ENCODE measurements around the gene HEPACAM. TPM values are rescaled to one million over a fixed set of nuclear protein-coding genes. Genes with fewer than 3 reads are reported as not detected.

The HEPACAM gene
- total RNA-seq, 8 experiments from 2014 or later: 0.05 to 14.0 (median 0.12) TPM; not detected in 2

DNA sequence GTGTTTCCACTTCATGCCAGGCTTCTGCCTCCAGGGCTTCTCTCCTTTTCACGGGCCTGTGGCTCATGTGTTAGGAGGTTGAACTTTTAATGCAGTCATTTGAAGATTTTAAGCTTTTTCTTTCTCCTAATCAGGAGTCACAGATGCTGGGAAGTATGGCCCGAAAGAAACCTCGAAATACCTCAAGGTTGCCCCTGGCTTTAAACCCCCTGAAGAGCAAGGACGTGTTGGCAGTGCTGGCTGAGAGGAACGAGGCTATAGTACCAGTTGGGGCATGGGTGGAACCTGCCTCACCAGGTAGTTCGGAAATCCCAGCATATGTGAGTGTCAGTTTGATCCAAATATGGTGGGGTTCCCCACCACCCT, 18.7 kb upstream of the HEPACAM start:
- Histone ChIP-seq H3K27ac (peak overlapping the region; percentile 1 to 88), H3K4me3 (peak overlapping the region; percentile 44 to 84 (median 64)), H3K4me1 (replicated peaks in 1 of 2) (peaks cover 8 to 9% of the 10 kb centered on the region in 2 donors)
- ATAC-seq (replicated peaks in 6 of 8): no peak
- in situ Hi-C loops (cut with MboI; ENCODE audit: low pct_unique_long_range_greater_than_20kb in 2 of 9, low sequenced_read_pairs in 9 of 9, unreplicated experiment in 9 of 9): loop anchor here in 2 of 9 experiments (25.0 kb wide), 3 partner anchors 183 to 458 kb away; no protein-coding TSS in a partner anchor
- WGBS, 10 experiments: 0 to 40% (median 15%) methylated on average over 1 to 5 of the region's 6 CpGs; no CpG with 5 or more reads in 1 of the 10 experiments

DNA sequence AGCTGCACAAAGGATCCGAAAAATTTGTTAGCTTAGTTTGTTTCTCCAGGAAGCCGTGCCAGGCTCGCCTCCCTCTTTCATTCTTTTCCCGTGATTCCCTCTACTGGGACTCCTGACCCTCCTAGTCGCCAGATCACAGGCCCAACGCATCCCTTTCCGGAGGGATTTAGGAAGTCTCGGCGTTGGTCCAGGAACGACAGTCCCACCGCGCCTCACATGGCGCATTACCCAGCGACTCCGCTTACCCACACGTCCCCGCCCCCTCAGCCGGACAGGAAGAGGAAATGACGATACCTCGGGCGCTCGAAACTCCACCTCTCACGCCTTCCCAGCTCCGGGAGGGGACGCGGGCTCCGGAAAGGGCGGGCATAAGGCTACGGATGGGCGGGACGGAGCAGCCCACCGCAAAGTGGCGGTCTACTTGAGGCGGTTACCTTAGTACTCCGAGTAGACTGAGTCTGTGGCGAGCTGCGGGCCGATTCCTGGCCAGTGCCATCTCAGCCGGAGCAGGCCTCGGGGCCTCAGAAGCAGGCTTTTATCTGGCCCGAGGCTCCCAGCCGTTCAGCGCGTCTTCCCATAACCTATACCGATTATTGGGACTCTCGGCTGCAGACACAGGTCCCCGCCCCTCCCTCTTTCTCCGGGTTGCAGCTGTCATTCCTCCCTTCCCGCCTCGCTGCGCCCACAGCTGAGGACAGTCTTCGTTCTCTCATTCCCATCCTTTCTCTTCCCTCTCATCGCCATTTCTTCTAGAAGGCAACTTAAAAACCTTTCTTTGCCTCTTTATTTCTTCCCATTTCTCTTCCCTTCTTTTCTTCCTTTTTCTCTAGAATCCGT, 18.1 kb upstream of the HEPACAM start, which contains the start of gene CCDC15:
CCDC15 (plus strand) TSS at position 450 of the 837 bp plus-strand sequence. CDS start 531 bp downstream, outside the sequence.
- Histone ChIP-seq H3K27ac (peak within 1 kb of the TSS; percentile 80 to 88), H3K4me1 (replicated peaks in 1 of 2) (peaks cover 8 to 9% of the 10 kb centered on the region in 2 donors), H3K4me3 (peak within 1 kb of the TSS; percentile 44 to 84 (median 64))
- 0 to 4% (median 2%) methylated on average over 4 to 15 of the region's 54 CpGs for WGBS, 10 experiments
- peak; percentile 97 to 99 (median 98) for ATAC-seq (replicated peaks in 6 of 8)
- in situ Hi-C loops (cut with MboI; ENCODE audit: low pct_unique_long_range_greater_than_20kb in 2 of 9, low sequenced_read_pairs in 9 of 9, unreplicated experiment in 9 of 9): loop anchor here in 2 of 9 experiments (25.0 kb wide), 3 partner anchors 183 to 458 kb away; no protein-coding TSS in a partner anchor

DNA sequence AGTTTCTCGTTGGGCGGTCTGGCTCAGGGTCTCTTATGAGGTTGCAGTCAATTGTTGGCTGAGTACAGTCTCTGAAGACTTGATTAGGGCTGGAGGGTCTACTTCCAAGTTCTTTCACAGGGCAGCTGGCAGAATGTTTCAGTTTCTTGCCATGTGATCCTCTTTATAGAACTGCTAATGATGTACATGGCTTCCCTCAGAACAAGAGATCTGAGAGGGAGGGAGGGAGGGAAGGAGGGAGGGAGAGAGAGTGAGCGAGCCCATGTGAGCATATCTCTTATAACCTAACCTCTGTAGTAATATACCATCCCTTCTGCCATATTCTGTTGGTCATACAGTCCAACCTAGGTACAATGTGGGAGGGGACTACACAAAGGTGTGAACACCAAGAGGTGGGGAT, 15.5 kb upstream of the HEPACAM start:
- in situ Hi-C loops (cut with MboI; ENCODE audit: low pct_unique_long_range_greater_than_20kb in 2 of 9, low sequenced_read_pairs in 9 of 9, unreplicated experiment in 9 of 9): loop anchor here in 2 of 9 experiments (25.0 kb wide), 3 partner anchors 186 to 461 kb away; no protein-coding TSS in a partner anchor
- Histone ChIP-seq H3K27ac (no peak overlapping the region), H3K4me3 (no peak overlapping the region), H3K4me1 (replicated peaks in 1 of 2) (peaks cover 8 to 9% of the 10 kb centered on the region in 2 donors)
- WGBS, 10 experiments: 0 to 100% (median 57%) methylated on average over 1 to 2 of the region's 3 CpGs; no CpG with 5 or more reads in 3 of the 10 experiments
- no peak for ATAC-seq (replicated peaks in 6 of 8)

DNA sequence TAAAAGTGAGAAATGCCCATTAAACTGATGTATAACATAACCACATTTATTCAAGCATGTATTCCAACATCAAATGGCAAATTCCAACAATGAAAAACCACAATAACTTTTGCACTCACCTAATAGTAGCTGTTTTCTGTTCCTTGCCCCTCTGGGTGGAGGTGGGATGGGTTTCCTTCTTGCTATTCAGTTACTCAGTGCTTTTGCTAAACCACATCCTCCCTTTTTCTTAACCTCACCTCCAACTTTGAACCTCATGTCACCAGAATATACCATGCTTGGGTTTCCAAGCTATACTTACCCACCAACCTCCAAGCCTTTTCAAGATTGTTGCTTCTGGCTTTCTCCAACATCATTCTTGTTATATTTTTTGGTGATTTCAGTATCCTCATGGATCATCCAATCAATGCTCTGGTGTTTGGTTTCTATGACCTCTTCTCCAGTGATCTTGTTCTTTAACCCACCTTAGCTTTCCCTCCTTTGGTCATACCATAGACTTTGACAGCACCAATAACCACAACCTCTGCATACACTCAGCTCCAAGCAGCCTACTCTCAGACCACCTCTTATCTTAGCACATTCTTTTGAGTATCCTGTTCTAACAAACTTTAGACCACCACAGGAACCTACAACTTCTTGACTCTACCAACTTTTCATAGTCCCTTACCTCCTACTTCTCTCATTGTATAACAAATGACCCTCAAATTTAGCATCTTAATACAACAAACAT, 14.9 kb upstream of the HEPACAM start:
- Histone ChIP-seq H3K27ac (no peak overlapping the region), H3K4me1 (replicated peaks in 1 of 2) (peaks cover 8 to 9% of the 10 kb centered on the region in 2 donors), H3K4me3 (no peak overlapping the region)
- ATAC-seq (replicated peaks in 6 of 8): no peak
- in situ Hi-C loops (cut with MboI; ENCODE audit: low pct_unique_long_range_greater_than_20kb in 2 of 9, low sequenced_read_pairs in 9 of 9, unreplicated experiment in 9 of 9): loop anchor here in 2 of 9 experiments (25.0 kb wide), 3 partner anchors 187 to 462 kb away; no protein-coding TSS in a partner anchor

DNA sequence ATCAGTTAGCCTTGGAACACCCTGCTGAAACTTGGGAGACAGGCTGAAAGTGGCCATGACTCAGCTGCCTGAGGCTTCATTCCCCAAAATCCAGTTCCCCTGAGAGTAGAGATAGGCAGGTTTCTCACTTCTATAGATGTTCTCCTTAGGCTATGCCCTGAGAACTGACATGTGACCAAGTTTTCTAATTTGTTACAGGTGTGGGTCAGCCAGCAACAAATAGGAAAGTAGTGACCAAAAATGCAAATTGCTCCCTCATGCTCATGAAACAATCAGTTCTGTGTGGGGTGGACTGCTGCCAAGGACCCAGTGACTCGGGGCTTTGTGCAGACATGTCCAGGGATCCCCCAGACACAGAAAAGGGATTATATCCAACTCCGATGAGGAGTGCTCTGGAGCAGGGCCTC, 10.9 kb upstream of the HEPACAM start:
- peak in 2 of 8 experiments; percentile 76 to 77 for ATAC-seq (replicated peaks in 6 of 8)
- in situ Hi-C loops (cut with MboI; ENCODE audit: low pct_unique_long_range_greater_than_20kb in 2 of 9, low sequenced_read_pairs in 9 of 9, unreplicated experiment in 9 of 9): no loop called here

DNA sequence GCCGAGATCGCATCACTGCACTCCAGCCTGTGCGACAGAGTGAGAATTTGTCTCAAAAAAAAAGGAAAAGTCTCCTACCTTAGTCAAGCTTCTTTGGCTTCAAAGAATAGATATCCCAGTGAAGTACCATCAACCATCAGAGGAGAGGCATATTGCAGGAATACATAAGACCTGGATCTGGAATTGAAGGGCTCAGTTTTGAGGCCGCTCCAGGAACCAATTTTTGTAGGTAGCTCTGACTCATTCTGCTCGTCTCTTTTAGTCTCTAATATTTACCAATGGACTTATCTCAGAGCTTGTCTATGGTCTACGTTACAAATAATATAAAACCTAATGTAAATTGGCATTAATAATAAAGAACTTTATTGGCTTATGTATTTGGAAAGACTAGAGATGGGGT, 10.0 kb upstream of the HEPACAM start:
- WGBS, 10 experiments: 19 to 95% (median 83%) methylated on average over 1 to 6 of the region's 6 CpGs; no CpG with 5 or more reads in 1 of the 10 experiments
- ATAC-seq (replicated peaks in 6 of 8): no peak
- H3K27ac ChIP-seq: no peak overlapping the region
- peaks cover 19 to 28% of the 10 kb centered on the region in 2 donors for H3K4me1 ChIP-seq (replicated peaks in 1 of 2)
- no peak overlapping the region for H3K4me3 ChIP-seq
- in situ Hi-C loops (cut with MboI; ENCODE audit: low pct_unique_long_range_greater_than_20kb in 2 of 9, low sequenced_read_pairs in 9 of 9, unreplicated experiment in 9 of 9): no loop called here

More for the DNA sequence above, 10.9 kb upstream of the HEPACAM start:
- H3K4me1 ChIP-seq (replicated peaks in 1 of 2): peaks cover 19 to 28% of the 10 kb centered on the region in 2 donors
- WGBS, 10 experiments: 0 to 100% (median 66%) methylated on average over 1 to 2 of the region's 2 CpGs; no CpG with 5 or more reads in 4 of the 10 experiments
- H3K27ac ChIP-seq: no peak overlapping the region
- H3K4me3 ChIP-seq: no peak overlapping the region

DNA sequence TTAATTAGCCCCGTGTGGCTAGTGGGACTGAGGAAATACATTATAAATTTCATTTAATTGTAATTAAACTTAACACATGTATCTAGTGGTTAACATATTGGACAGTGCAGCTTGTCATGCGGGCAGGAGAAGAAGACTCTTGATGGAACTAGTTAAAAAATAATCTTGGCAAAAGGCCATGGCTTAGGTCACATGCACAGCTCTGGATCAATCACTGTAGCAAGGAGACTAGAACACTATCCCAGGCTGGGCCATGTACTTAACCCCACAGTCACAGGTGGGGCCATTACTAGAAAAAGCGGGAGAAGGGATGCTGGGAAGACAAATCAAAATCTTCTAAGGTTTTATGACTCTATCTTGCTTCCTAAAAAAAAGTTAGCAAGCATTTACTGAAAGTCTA, 8.7 kb upstream of the HEPACAM start:
- no peak overlapping the region for H3K27ac ChIP-seq
- 29 to 100% (median 80%) methylated on average over 1 to 3 of the region's 3 CpGs; no CpG with 5 or more reads in 1 of the 10 experiments for WGBS, 10 experiments
- H3K4me1 ChIP-seq (replicated peaks in 1 of 2): peaks cover 19 to 28% of the 10 kb centered on the region in 2 donors
- no peak for ATAC-seq (replicated peaks in 6 of 8)
- no peak overlapping the region for H3K4me3 ChIP-seq
- in situ Hi-C loops (cut with MboI; ENCODE audit: low pct_unique_long_range_greater_than_20kb in 2 of 9, low sequenced_read_pairs in 9 of 9, unreplicated experiment in 9 of 9): no loop called here

DNA sequence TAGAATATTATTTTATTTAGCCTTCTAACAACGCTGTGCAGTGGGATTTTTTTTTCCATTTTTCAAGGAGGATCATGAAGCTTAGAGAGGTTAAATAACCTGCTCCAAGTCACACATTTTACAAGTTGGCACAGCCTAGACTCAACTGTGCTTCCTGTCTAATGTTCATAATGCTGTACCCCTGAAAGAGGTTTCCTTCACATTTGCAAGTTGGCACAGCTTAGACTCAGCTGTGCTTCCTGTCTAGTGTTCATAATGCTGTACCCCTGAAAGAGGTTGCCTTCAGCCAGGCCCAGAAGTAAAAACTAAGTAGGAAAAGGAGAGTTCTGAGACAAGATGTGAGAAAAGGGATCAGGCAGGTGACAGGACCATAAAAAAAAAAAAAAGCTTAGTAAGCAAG, 7.9 kb upstream of the HEPACAM start:
- Histone ChIP-seq H3K4me3 (no peak overlapping the region), H3K27ac (peak overlapping the region in 1 of 2 donors; percentile 80), H3K4me1 (replicated peaks in 1 of 2) (peaks cover 21 to 34% of the 10 kb centered on the region in 2 donors)
- WGBS, 10 experiments: 0 to 100% (median 43%) methylated on average over 1 of the region's 1 CpG; no CpG with 5 or more reads in 3 of the 10 experiments
- in situ Hi-C loops (cut with MboI; ENCODE audit: low pct_unique_long_range_greater_than_20kb in 2 of 9, low sequenced_read_pairs in 9 of 9, unreplicated experiment in 9 of 9): no loop called here
- no peak for ATAC-seq (replicated peaks in 6 of 8)

DNA sequence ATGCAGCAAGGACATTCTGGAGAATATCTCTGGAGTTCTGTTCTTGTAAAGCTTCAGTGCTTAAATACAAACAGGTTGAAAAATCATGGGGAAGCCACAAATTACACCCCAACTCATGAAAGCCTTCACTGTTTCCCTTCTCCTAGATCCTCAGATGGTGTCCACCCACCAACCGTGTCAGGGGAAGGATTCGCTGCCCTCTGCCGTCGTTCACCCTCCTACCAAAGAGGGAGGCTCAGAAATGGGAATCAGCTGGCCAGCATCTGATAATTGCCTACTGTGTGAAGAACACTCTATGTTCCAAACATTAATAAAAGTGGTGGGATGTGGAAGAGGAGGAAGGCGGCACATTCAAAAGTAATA, 7.4 kb upstream of the HEPACAM start:
- in situ Hi-C loops (cut with MboI; ENCODE audit: low pct_unique_long_range_greater_than_20kb in 2 of 9, low sequenced_read_pairs in 9 of 9, unreplicated experiment in 9 of 9): no loop called here
- peaks cover 24 to 39% of the 10 kb centered on the region in 2 donors for H3K4me1 ChIP-seq (replicated peaks in 1 of 2)
- peak in 6 of 8 experiments; percentile 12 to 63 (median 53) for ATAC-seq (replicated peaks in 6 of 8)
- H3K27ac ChIP-seq: peak overlapping the region in 1 of 2 donors; percentile 80
- no peak overlapping the region for H3K4me3 ChIP-seq
- 22 to 100% (median 51%) methylated on average over 1 to 5 of the region's 5 CpGs; no CpG with 5 or more reads in 1 of the 10 experiments for WGBS, 10 experiments

DNA sequence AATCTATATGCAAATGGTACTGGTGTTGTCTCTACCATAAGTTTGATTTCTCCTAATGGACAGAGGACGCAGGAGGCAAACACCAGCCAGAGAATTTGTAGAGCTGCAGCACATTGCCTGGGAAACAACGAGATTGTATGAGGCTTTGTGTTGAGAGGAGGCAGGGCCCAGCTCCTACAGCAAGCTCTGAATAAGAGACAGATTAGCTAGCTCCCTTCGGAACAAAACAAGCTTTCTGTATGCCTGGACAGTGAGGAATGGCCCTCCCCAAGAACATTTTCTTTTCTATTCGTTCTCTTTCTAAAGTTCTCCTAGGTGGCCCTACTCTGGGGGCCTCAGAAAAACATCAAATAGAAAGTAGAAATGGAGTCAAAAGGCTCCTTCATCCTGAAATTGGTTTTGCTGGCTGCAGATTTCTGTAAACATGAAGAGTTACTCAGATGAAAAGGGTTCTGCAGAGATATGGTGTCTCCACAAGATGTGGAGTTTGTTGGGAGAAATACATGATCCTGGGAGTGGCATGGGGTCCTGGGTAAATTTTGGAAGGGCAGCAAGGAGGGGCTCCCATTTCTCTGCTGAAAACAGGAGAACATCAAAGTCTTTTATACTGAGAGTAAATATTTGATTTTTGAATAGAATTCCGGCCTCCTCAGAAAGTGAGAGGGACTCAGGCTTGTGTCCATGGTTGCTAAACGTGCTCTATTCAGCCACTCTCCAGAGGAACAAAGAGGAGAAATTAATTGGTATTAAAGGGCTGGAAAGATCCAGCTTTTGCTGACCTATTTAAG, 6.8 kb upstream of the HEPACAM start:
- in situ Hi-C loops (cut with MboI; ENCODE audit: low pct_unique_long_range_greater_than_20kb in 2 of 9, low sequenced_read_pairs in 9 of 9, unreplicated experiment in 9 of 9): no loop called here
- Histone ChIP-seq H3K27ac (peak overlapping the region; percentile 61 to 80), H3K4me3 (no peak overlapping the region), H3K4me1 (replicated peaks in 1 of 2) (peaks cover 24 to 42% of the 10 kb centered on the region in 2 donors)
- 0 to 63% (median 9%) methylated on average over 1 to 6 of the region's 6 CpGs; no CpG with 5 or more reads in 1 of the 10 experiments for WGBS, 10 experiments
- peak in 5 of 8 experiments; percentile 78 to 92 (median 87) for ATAC-seq (replicated peaks in 6 of 8)

DNA sequence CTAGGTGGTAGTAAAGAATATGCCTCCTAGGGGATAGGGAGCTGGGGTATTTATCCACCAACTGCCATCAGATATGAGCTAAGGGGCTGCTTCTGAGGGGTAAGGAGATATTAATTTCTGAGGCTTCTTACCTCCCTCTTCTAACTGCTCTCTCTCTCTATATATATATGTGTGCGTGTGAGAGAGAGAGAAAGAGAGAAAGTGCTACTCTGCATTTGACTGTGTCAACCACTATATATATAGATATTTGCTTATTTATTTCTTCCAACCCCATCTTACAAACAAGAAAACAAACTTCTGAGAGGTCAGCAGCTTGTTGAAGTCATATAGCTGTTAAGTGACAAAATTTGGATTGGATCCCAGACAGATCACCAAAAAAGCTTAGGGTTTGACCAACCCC, 5.9 kb upstream of the HEPACAM start:
- ATAC-seq (replicated peaks in 6 of 8): no peak
- Histone ChIP-seq H3K4me3 (no peak overlapping the region), H3K4me1 (replicated peaks in 1 of 2) (peaks cover 24 to 50% of the 10 kb centered on the region in 2 donors), H3K27ac (no peak overlapping the region)
- WGBS, 10 experiments: 50 to 100% (median 100%) methylated on average over 1 of the region's 1 CpG; no CpG with 5 or more reads in 4 of the 10 experiments
- in situ Hi-C loops (cut with MboI; ENCODE audit: low pct_unique_long_range_greater_than_20kb in 2 of 9, low sequenced_read_pairs in 9 of 9, unreplicated experiment in 9 of 9): no loop called here

DNA sequence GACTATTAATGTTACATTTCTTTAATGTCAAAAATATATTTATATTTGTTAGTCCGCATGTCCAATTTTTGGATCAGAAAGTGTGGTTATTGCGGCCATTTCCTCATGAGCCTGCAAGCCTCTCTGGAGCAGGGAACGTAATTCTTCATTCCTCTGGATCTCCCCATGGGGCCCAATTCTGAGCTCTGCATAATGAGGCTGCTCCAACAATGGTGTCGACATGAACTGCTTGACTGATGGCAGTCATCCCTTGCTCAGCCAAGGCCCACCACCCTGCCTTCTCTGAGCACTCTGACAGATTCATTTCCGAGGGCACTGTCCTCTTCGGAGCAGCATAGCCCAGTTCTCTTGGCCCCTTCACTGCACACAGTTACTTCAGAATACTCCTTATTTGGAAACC, 3.1 kb upstream of the HEPACAM start:
- in situ Hi-C loops (cut with MboI; ENCODE audit: low pct_unique_long_range_greater_than_20kb in 2 of 9, low sequenced_read_pairs in 9 of 9, unreplicated experiment in 9 of 9): no loop called here
- peak in 3 of 8 experiments; percentile 32 to 42 (median 39) for ATAC-seq (replicated peaks in 6 of 8)
- WGBS, 10 experiments: 17 to 100% (median 82%) methylated on average over 1 to 5 of the region's 6 CpGs; no CpG with 5 or more reads in 2 of the 10 experiments

More for the DNA sequence above, 3.1 kb upstream of the HEPACAM start:
- Histone ChIP-seq H3K4me3 (no peak overlapping the region), H3K4me1 (replicated peaks in 1 of 2) (peaks cover 23 to 54% of the 10 kb centered on the region in 2 donors), H3K27ac (peak overlapping the region in 1 of 2 donors; percentile 13)
